IMR-90 (cell line): Measurements from ENCODE around the gene UBE2O. TPM values are rescaled to one million over a fixed set of nuclear protein-coding genes. Genes with fewer than 3 reads are reported as not detected.

ENCODE experiments used
- ATAC-seq: fragments of 200-7000 bp; cut with Tn5 transposase; 2 replicates; pipeline ENCODE4 v1.9.1; 2020; ENCODE audit warnings: low read depth, mild to moderate bottlenecking, moderate library complexity
- BruUV-seq: library from RNA; stranded (reverse); fragments of 400-500 nt; replicated peaks from 2 replicates; lab custom pipeline; 2021; lab: Mats Ljungman, UMichigan
- CTCF ChIA-PET: fragments of 300-600 bp; formaldehyde crosslinking; extraction: SDS; loops from one replicate; lab custom pipeline; 2021; ENCODE audit warnings: antibody characterized with exemption; lab: Yijun Ruan, JAX
- POLR2A ChIA-PET: fragments of 300-600 bp; sonication (Branson Sonifier 250); formaldehyde crosslinking; loops from one replicate; lab custom pipeline; 2022; ENCODE audit warnings: antibody characterized with exemption; ENCODE audit not compliant: unreplicated experiment; lab: Charles Lee
- DNase-seq: peaks from one replicate; pipeline ENCODE4 v3.0.0; 2013
- H2AFZ ChIP-seq: replicated peaks from 2 replicates; pipeline ENCODE3; 2013; ENCODE audit warnings: low read length, mild to moderate bottlenecking; ENCODE audit not compliant: poor library complexity
- H2AK5ac ChIP-seq: 2 replicates; pipeline ENCODE4 v1.6.1; 2013; ENCODE audit warnings: low read depth, low read length, inconsistent platforms
- H2AK9ac ChIP-seq: replicated peaks from 2 replicates; pipeline ENCODE3; 2013; ENCODE audit warnings: mild to moderate bottlenecking, low read depth, low read length, moderate library complexity; ENCODE audit not compliant: poor library complexity
- H2BK120ac ChIP-seq: 2 replicates; pipeline ENCODE4 v1.6.1; 2013; ENCODE audit warnings: low read depth, low read length, inconsistent platforms
- H2BK15ac ChIP-seq: 3 replicates; pipeline ENCODE4 v1.6.1; 2013; ENCODE audit warnings: low read depth, low read length, inconsistent platforms
- H2BK20ac ChIP-seq: 2 replicates; pipeline ENCODE4 v1.6.1; 2013; ENCODE audit warnings: low read depth, mild to moderate bottlenecking, inconsistent platforms, low read length, moderate library complexity
- H2BK5ac ChIP-seq: 2 replicates; pipeline ENCODE4 v1.6.1; 2013; ENCODE audit warnings: mild to moderate bottlenecking, low read depth, low read length, inconsistent platforms; ENCODE audit not compliant: poor library complexity, severe bottlenecking
- H3K14ac ChIP-seq: replicated peaks from 2 replicates; pipeline ENCODE4 v1.6.1; 2013; ENCODE audit warnings: low read depth, low read length, inconsistent platforms
- H3K18ac ChIP-seq: 2 replicates; pipeline ENCODE4 v1.6.1; 2013; ENCODE audit warnings: low read depth, low read length, control low read depth
- H3K23ac ChIP-seq: 2 replicates; pipeline ENCODE4 v1.6.1; 2013; ENCODE audit warnings: low read depth, low read length, inconsistent platforms
- H3K27ac ChIP-seq: 2 replicates; pipeline ENCODE4 v1.5.1; 2013; ENCODE audit warnings: mild to moderate bottlenecking, control low read depth, low read length; ENCODE audit not compliant: insufficient read depth
- H3K27me3 ChIP-seq: 2 replicates; pipeline ENCODE4 v1.6.1; 2013; ENCODE audit warnings: low read length; ENCODE audit not compliant: control insufficient read depth, insufficient read depth
- H3K36me3 ChIP-seq: 2 replicates; pipeline ENCODE4 v1.6.1; 2013; ENCODE audit warnings: low read length, mixed read lengths; ENCODE audit not compliant: control insufficient read depth, insufficient read depth
- H3K4ac ChIP-seq: 2 replicates; pipeline ENCODE4 v1.6.1; 2013; ENCODE audit warnings: low read depth, low read length, inconsistent platforms
- H3K4me1 ChIP-seq: 2 replicates; pipeline ENCODE4 v1.6.1; 2013; ENCODE audit warnings: low read length, mixed read lengths; ENCODE audit not compliant: control insufficient read depth, insufficient read depth
- H3K4me2 ChIP-seq: 2 replicates; pipeline ENCODE4 v1.6.1; 2013; ENCODE audit warnings: low read depth, mild to moderate bottlenecking, control low read depth, low read length, moderate library complexity
- H3K4me3 ChIP-seq: 2 replicates; pipeline ENCODE4 v1.5.1; 2013; ENCODE audit warnings: low read depth, mild to moderate bottlenecking, control low read depth, low read length, moderate library complexity; ENCODE audit not compliant: insufficient read depth
- H3K56ac ChIP-seq: 2 replicates; pipeline ENCODE4 v1.6.1; 2013; ENCODE audit warnings: low read length, inconsistent platforms; ENCODE audit not compliant: insufficient read depth; ENCODE audit errors: extremely low read depth
- H3K79me1 ChIP-seq, 2 experiments: 2 replicates each; pipeline ENCODE4 v1.6.1; 2013; ENCODE audit warnings: low read length in 2 of 2, inconsistent platforms in 1 of 2, low read depth in 1 of 2
- H3K9ac ChIP-seq: 2 replicates; pipeline ENCODE4 v1.6.1; 2013; ENCODE audit warnings: low read depth, low read length, control low read depth
- H3K9me1 ChIP-seq: 2 replicates; pipeline ENCODE4 v1.6.1; 2013; ENCODE audit warnings: low read length, inconsistent platforms; ENCODE audit not compliant: insufficient read depth
- H3K9me3 ChIP-seq: 2 replicates; pipeline ENCODE4 v1.6.1; 2013; ENCODE audit warnings: low read length; ENCODE audit not compliant: control insufficient read depth, insufficient read depth
- H4K20me1 ChIP-seq: 2 replicates; pipeline ENCODE4 v1.6.1; 2013; ENCODE audit warnings: low read length, inconsistent platforms; ENCODE audit not compliant: insufficient read depth
- H4K5ac ChIP-seq: 2 replicates; pipeline ENCODE4 v1.6.1; 2013; ENCODE audit warnings: mild to moderate bottlenecking, low read depth, low read length, control low read depth
- H4K8ac ChIP-seq, 2 experiments: 2 replicates each; pipeline ENCODE4 v1.6.1; 2013; ENCODE audit warnings: low read depth in 2 of 2, low read length in 2 of 2, control low read depth in 1 of 2, inconsistent platforms in 1 of 2
- H4K91ac ChIP-seq: 2 replicates; pipeline ENCODE4 v1.6.1; 2013; ENCODE audit warnings: low read depth, low read length, inconsistent platforms; ENCODE audit not compliant: insufficient read depth
- BHLHE40 ChIP-seq: fragments of 150-350 bp; IDR thresholded peaks from 2 replicates; pipeline ENCODE4 v1.6.1; 2016; ENCODE audit warnings: mild to moderate bottlenecking, low read depth, low read length
- CEBPB ChIP-seq: IDR thresholded peaks from 2 replicates; pipeline ENCODE4 v1.6.1; 2012; ENCODE audit warnings: low read depth, low read length, improper control_type of control experiment
- CHD1 ChIP-seq: IDR thresholded peaks from 2 replicates; pipeline ENCODE4 v1.6.1; 2012; ENCODE audit warnings: low read depth, low read length, improper control_type of control experiment
- CTCF ChIP-seq: conservative IDR thresholded peaks from 2 replicates; pipeline ENCODE4 v1.5.1; 2012; ENCODE audit warnings: mild to moderate bottlenecking, low read depth, low read length, improper control_type of control experiment
- MAFK ChIP-seq: IDR thresholded peaks from 2 replicates; pipeline ENCODE4 v1.6.1; 2012; ENCODE audit warnings: low read depth, low read length, improper control_type of control experiment
- MAZ ChIP-seq: IDR thresholded peaks from 2 replicates; pipeline ENCODE4 v1.6.1; 2012; ENCODE audit warnings: low read depth, mild to moderate bottlenecking, low read length, improper control_type of control experiment, moderate library complexity, borderline replicate concordance
- MXI1 ChIP-seq: IDR thresholded peaks from 2 replicates; pipeline ENCODE4 v1.6.1; 2012; ENCODE audit warnings: low read depth, mild to moderate bottlenecking, low read length, moderate library complexity, borderline replicate concordance
- NFE2L2 ChIP-seq: fragments of 150-350 bp; IDR thresholded peaks from 2 replicates; pipeline ENCODE4 v1.6.1; 2016; ENCODE audit warnings: low read depth, mild to moderate bottlenecking, low read length
- RAD21 ChIP-seq: IDR thresholded peaks from 2 replicates; pipeline ENCODE4 v1.6.1; 2012; ENCODE audit warnings: low read length, improper control_type of control experiment
- RCOR1 ChIP-seq: IDR thresholded peaks from 2 replicates; pipeline ENCODE4 v1.6.1; 2012; ENCODE audit warnings: mild to moderate bottlenecking, low read length, improper control_type of control experiment; ENCODE audit not compliant: insufficient replicate concordance
- RFX5 ChIP-seq: IDR thresholded peaks from 2 replicates; pipeline ENCODE4 v1.8.0; 2012; ENCODE audit warnings: low read depth, mild to moderate bottlenecking, low read length, moderate library complexity
- SMC3 ChIP-seq: fragments of 150-350 bp; IDR thresholded peaks from 2 replicates; pipeline ENCODE4 v1.6.1; 2016; ENCODE audit warnings: low read depth, mild to moderate bottlenecking, antibody characterized with exemption, low read length, moderate library complexity
- WGBS, 2 experiments: methylation state at CpG; one replicate each; pipeline versions ENCODE4 v1.1.5 to v1.1.7; 2013; ENCODE audit warnings: missing lambda C conversion rate in 2 of 2; ENCODE audit not compliant: insufficient read length in 1 of 2; ENCODE audit errors: extremely low coverage in 2 of 2; 5-methylcytosine and 5-hydroxymethylcytosine counted together
- dilution Hi-C: fragments of 300-500 bp; cut with HindIII; formaldehyde crosslinking; loops from one replicate; pipeline ENCODE4 v1.14.3; 2018; ENCODE audit warnings: low sequenced_read_pairs; ENCODE audit not compliant: unreplicated experiment
- in situ Hi-C: fragments of 300-500 bp; cut with MboI; formaldehyde crosslinking; loops from 3 replicates; pipeline ENCODE4 v1.14.3; 2019; ENCODE audit warnings: low sequenced_read_pairs, inconsistent platforms, mixed read lengths
- intact Hi-C: fragments of 100-400 bp; cut with micrococcal nuclease; formaldehyde crosslinking; loops from 2 replicates; pipeline ENCODE4 v1.10.0; 2022
- polyA plus RNA-seq, 3 experiments: library from polyadenylated mRNA; depleted of rRNA; stranded (reverse); fragments of >200 nt; gene quantifications; 2 replicates each; pipeline ENCODE4 v1.2.3, GENCODE V29; 2012; ENCODE audit warnings: low replicate concordance in 1 of 3
- total RNA-seq: library from RNA; depleted of rRNA; stranded (reverse); fragments of >200 nt; gene quantifications from 2 replicates; pipeline ENCODE4 v1.2.3, GENCODE V29; 2012
- TF ChIP-seq, protein P1 (sequence below): fragments of 150-350 bp; IDR thresholded peaks from 2 replicates; pipeline ENCODE4 v1.6.1; 2016; ENCODE audit warnings: low read depth, mild to moderate bottlenecking, low read length, moderate library complexity, borderline replicate concordance
- TF ChIP-seq, protein P2 (sequence below): fragments of 150-350 bp; IDR thresholded peaks from 2 replicates; pipeline ENCODE4 v1.6.1; 2017; ENCODE audit warnings: mild to moderate bottlenecking, antibody characterized with exemption, low read length, low read depth

Gene UBE2O
- total and polyA plus RNA-seq, 2 of the 4 experiments (the other 2 are of a cell fraction): 17.6 TPM

DNA sequence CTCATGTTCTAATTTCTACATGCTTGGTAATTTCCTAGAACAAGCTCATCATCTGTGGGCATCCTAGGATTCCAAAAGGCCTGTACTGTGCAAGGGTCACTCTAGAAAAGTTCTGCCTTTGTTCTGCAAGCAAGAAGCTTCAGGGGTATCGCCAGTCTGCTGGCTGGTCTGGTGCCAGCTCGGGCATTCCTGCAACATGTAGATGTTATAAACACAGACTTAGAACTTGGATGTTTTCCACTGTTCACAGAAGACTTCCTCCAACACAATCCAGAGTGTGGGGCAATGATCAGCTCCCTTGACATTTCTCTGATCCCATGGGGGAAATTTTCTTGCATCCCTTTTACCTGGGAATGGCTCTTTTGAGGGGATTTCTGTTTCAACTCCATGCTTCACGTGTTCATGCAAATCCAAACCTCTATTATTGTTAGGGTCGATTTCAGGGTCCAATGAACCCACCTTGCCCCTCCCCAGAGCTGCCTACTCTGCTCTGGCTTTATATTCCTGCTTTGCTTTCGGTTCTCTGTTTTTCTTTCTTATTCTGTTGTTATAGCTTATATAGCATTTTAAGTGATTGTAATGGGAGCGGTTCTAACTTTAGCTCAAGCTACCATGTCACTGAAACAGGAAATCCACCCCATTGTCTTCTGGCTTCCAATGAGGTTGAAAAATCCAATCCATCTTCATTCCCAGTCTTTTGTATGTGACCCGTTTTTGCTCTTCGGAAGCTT, 25.3 kb downstream of the UBE2O start:
- TF ChIP-seq RCOR1 (no peak), SMC3 (no peak), CTCF (no peak), CHD1 (no peak), MAZ (no peak), MAFK (peak; percentile 13; the same call in 1 of the 2 replicates), CEBPB (peak; percentile 51), BHLHE40 (no peak), RAD21 (no peak), NFE2L2 (no peak), MXI1 (no peak), RFX5 (no peak)
- TF ChIP-seq, protein P1, sequence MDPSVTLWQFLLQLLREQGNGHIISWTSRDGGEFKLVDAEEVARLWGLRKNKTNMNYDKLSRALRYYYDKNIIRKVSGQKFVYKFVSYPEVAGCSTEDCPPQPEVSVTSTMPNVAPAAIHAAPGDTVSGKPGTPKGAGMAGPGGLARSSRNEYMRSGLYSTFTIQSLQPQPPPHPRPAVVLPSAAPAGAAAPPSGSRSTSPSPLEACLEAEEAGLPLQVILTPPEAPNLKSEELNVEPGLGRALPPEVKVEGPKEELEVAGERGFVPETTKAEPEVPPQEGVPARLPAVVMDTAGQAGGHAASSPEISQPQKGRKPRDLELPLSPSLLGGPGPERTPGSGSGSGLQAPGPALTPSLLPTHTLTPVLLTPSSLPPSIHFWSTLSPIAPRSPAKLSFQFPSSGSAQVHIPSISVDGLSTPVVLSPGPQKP: no peak
- TF ChIP-seq, protein P2, sequence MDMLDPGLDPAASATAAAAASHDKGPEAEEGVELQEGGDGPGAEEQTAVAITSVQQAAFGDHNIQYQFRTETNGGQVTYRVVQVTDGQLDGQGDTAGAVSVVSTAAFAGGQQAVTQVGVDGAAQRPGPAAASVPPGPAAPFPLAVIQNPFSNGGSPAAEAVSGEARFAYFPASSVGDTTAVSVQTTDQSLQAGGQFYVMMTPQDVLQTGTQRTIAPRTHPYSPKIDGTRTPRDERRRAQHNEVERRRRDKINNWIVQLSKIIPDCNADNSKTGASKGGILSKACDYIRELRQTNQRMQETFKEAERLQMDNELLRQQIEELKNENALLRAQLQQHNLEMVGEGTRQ: no peak
- Histone ChIP-seq H3K9me1 (peaks cover 10% of the 10 kb centered on the region), H3K27me3 (no peaks in the 10 kb centered on the region), H3K9me3 (no peaks in the 10 kb centered on the region), H3K4ac (no peak overlapping the region), H3K27ac (no peak overlapping the region), H3K4me1 (peaks cover 13% of the 10 kb centered on the region), H3K23ac (no peak overlapping the region), H2BK120ac (no peak overlapping the region), H4K20me1 (peaks cover 63% of the 10 kb centered on the region), H2AFZ (no peak overlapping the region), H4K5ac (no peak overlapping the region), H2BK20ac (no peak overlapping the region), H4K91ac (no peak overlapping the region), H3K14ac (peak overlapping the region; percentile 79), H3K4me2 (peak overlapping the region; percentile 17; the same call in 1 of the 2 replicates), H2AK9ac (no peak overlapping the region), H4K8ac (no peak overlapping the region), H2BK5ac (no peak overlapping the region), H2BK15ac (no peak overlapping the region), H3K79me1 (peaks cover 35 to 74% of the 10 kb centered on the region in 2 experiments), H3K36me3 (no peaks in the 10 kb centered on the region), H3K9ac (no peak overlapping the region), H3K4me3 (no peak overlapping the region), H3K56ac (no peak overlapping the region), H2AK5ac (peak overlapping the region; percentile 40), H3K18ac (no peak overlapping the region)
- DNase-seq (peak; percentile 73), ATAC-seq (peak; percentile 78)
- no TSS peak for BruUV-seq
- ChIA-PET CTCF (interaction anchor here (0.5 to 1.1 kb wide), 4 partner anchors 8 to 88 kb away, joined by 3 to 4 read pairs (median 3); no protein-coding TSS in a partner anchor), POLR2A (interaction anchor here (0.5 kb wide), 1 partner anchor 324 kb away, joined by 3 read pairs; the partner anchor contains the start of gene EXOC7)
- 43% methylated on average over 4 of the region's 8 CpGs; no CpG with 5 or more reads in 1 of the 2 experiments for WGBS, 2 experiments
- dilution Hi-C loops (no loop called here), in situ Hi-C loops (no loop called here), intact Hi-C loops (no loop called here)
